ENCODE results near the gene NUP188. TPM values are rescaled to one million over a fixed set of nuclear protein-coding genes. Genes with fewer than 3 reads are reported as not detected.
A peak's percentile ranks its signal among the peaks of the same experiment; 100 is the strongest.

Gene NUP188
- total and polyA plus RNA-seq, 2 of the 4 experiments (the other 2 are of a cell fraction): 53.0 to 59.1 TPM

GRCh38 chr9:128927731-128928411 lies 19.6 kb upstream of the NUP188 start:
- Histone ChIP-seq H3K56ac (ENCODE audit: extremely low read depth, insufficient read depth, low read length) (no peak overlapping the region), H4K91ac (ENCODE audit: insufficient read depth, low read depth, low read length) (no peak overlapping the region), H3K9me1 (ENCODE audit: insufficient read depth, low read length) (no peaks in the 10 kb centered on the region), H4K20me1 (ENCODE audit: insufficient read depth, low read length) (no peaks in the 10 kb centered on the region), H3K79me1 (ENCODE audit: low read depth in 1 of 2, low read length in 2 of 2) (no peaks in the 10 kb centered on the region; a peak in 1 of 4 replicates), H4K8ac (ENCODE audit: low read depth in 2 of 2, low read length in 2 of 2) (peak overlapping the region in 1 of 2 experiments; percentile 77; a peak in 1 of 4 replicates), H2AK9ac (replicated peaks; ENCODE audit: low read depth, low read length, poor library complexity) (peak overlapping the region; percentile 47), H2BK5ac (ENCODE audit: low read depth, low read length, poor library complexity, severe bottlenecking) (no peak overlapping the region), H3K9me3 (ENCODE audit: control insufficient read depth, insufficient read depth, low read length) (no peaks in the 10 kb centered on the region), H3K23ac (ENCODE audit: low read depth, low read length) (no peak overlapping the region), H2BK120ac (ENCODE audit: low read depth, low read length) (no peak overlapping the region), H2BK20ac (ENCODE audit: low read depth, low read length) (no peak overlapping the region), H4K5ac (ENCODE audit: low read depth, low read length) (no peak overlapping the region), H3K27ac (ENCODE audit: insufficient read depth, low read length) (no peak overlapping the region), H3K4me3 (ENCODE audit: insufficient read depth, low read depth, low read length) (no peak overlapping the region), H3K4me1 (ENCODE audit: control insufficient read depth, insufficient read depth, low read length) (no peaks in the 10 kb centered on the region), H3K18ac (ENCODE audit: low read depth, low read length) (no peak overlapping the region), H2AFZ (replicated peaks; ENCODE audit: low read length, poor library complexity) (peak overlapping the region; percentile 62), H3K9ac (ENCODE audit: low read depth, low read length) (no peak overlapping the region), H3K4ac (ENCODE audit: low read depth, low read length) (no peak overlapping the region), H3K4me2 (ENCODE audit: low read depth, low read length) (no peak overlapping the region), H2BK15ac (ENCODE audit: low read depth, low read length) (no peak overlapping the region), H3K36me3 (ENCODE audit: control insufficient read depth, insufficient read depth, low read length) (no peaks in the 10 kb centered on the region), H2AK5ac (ENCODE audit: low read depth, low read length) (no peak overlapping the region), H3K14ac (replicated peaks; ENCODE audit: low read depth, low read length) (no peak overlapping the region), H3K27me3 (ENCODE audit: control insufficient read depth, insufficient read depth, low read length) (no peaks in the 10 kb centered on the region)
- intact Hi-C loops (cut with micrococcal nuclease): loop anchor here (1.0 to 2.0 kb wide), 3 partner anchors 47 to 293 kb away; partner anchors contain the start of gene KYAT1
- peak; percentile 47 for DNase-seq
- TF ChIP-seq CTCF (conservative IDR thresholded peaks at IDR 0.05; ENCODE audit: low read depth, low read length): peak; percentile 86
- peak; percentile 30; the same call in 1 of the 2 replicates for TF ChIP-seq POLR2A (IDR thresholded peaks at IDR 0.05; ENCODE audit: low read depth, low read length)
- TF ChIP-seq RAD21 (IDR thresholded peaks at IDR 0.05; ENCODE audit: low read length): peak; percentile 93
- TF ChIP-seq MXI1 (IDR thresholded peaks at IDR 0.05; ENCODE audit: borderline replicate concordance, low read depth, low read length): no peak
- TF ChIP-seq RCOR1 (IDR thresholded peaks at IDR 0.05; ENCODE audit: insufficient replicate concordance, low read length): no peak
- peak; percentile 92 for TF ChIP-seq SMC3 (IDR thresholded peaks at IDR 0.05; ENCODE audit: low read depth, low read length)
- no peak for TF ChIP-seq RFX5 (IDR thresholded peaks at IDR 0.05; ENCODE audit: low read depth, low read length)
- TF ChIP-seq, protein P1, sequence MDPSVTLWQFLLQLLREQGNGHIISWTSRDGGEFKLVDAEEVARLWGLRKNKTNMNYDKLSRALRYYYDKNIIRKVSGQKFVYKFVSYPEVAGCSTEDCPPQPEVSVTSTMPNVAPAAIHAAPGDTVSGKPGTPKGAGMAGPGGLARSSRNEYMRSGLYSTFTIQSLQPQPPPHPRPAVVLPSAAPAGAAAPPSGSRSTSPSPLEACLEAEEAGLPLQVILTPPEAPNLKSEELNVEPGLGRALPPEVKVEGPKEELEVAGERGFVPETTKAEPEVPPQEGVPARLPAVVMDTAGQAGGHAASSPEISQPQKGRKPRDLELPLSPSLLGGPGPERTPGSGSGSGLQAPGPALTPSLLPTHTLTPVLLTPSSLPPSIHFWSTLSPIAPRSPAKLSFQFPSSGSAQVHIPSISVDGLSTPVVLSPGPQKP (IDR thresholded peaks at IDR 0.05; ENCODE audit: borderline replicate concordance, low read depth, low read length): no peak
- ATAC-seq (ENCODE audit: low read depth): peak; percentile 94
- CTCF ChIA-PET: interaction anchor here (0.6 to 2.0 kb wide), 12 partner anchors 8 to 99 kb away, joined by 3 to 8 read pairs (median 4); no protein-coding TSS in a partner anchor
- dilution Hi-C loops (cut with HindIII; ENCODE audit: low sequenced_read_pairs, unreplicated experiment): no loop called here
- WGBS, 2 experiments (ENCODE audit: extremely low coverage in 2 of 2, insufficient read length in 1 of 2): 19% methylated on average over 6 of the region's 10 CpGs; no CpG with 5 or more reads in 1 of the 2 experiments
- in situ Hi-C loops (cut with MboI; ENCODE audit: low sequenced_read_pairs): loop anchor here (5.0 kb wide), 1 partner anchor 61 kb away; no protein-coding TSS in a partner anchor
- no TSS peak for BruUV-seq (replicated peaks)
- POLR2A ChIA-PET (ENCODE audit: unreplicated experiment): no interaction called here
